T-helper 2 cell (primary cell): ENCODE measurements around the gene HDAC4.

Experiments used
- DNase-seq, 5 experiments: peaks; one replicate each; pipeline versions ENCODE4 v3.0.0 to v3.0.0-alpha.2; 2012 to 2022

The HDAC4 gene

GRCh38 chr2:239003624-239004273 lies 397.1 kb downstream of the HDAC4 start:
- DNase-seq, result no peak

- DNase-seq, result no peak
Observed at GRCh38 chr2:239002954-239003623, 397.7 kb downstream of the HDAC4 start.

- DNase-seq, result no peak
Observed at GRCh38 chr2:239002591-239002953, 398.2 kb downstream of the HDAC4 start.

GRCh38 chr2:239001794-239002193 lies 399.0 kb downstream of the HDAC4 start:
- DNase-seq, result no peak

- DNase-seq, result no peak
Observed at GRCh38 chr2:239000500-239001073, 400.2 kb downstream of the HDAC4 start.

GRCh38 chr2:239000089-239000488 lies 400.7 kb downstream of the HDAC4 start:
- DNase-seq, result no peak

GRCh38 chr2:238999291-238999741 lies 401.5 kb downstream of the HDAC4 start:
- DNase-seq, result no peak

GRCh38 chr2:238998801-238999200 lies 402.0 kb downstream of the HDAC4 start:
- no peak for DNase-seq
